IPS-18a (cell line): ENCODE results near the gene NPL.

Experiments used
- H3K27ac ChIP-seq: one replicate; pipeline ENCODE4 v1.5.1; 2013; ENCODE audit warnings: low read length
- H3K27me3 ChIP-seq: one replicate; pipeline ENCODE4 v1.6.1; 2013; ENCODE audit warnings: mild to moderate bottlenecking, low read length; ENCODE audit not compliant: control insufficient read depth, insufficient read depth
- H3K36me3 ChIP-seq: one replicate; pipeline ENCODE4 v1.6.1; 2013; ENCODE audit warnings: low read depth, low read length; ENCODE audit not compliant: control insufficient read depth
- H3K4me1 ChIP-seq: one replicate; pipeline ENCODE4 v1.6.1; 2013; ENCODE audit warnings: low read depth, low read length; ENCODE audit not compliant: control insufficient read depth
- H3K4me3 ChIP-seq: one replicate; pipeline ENCODE4 v1.5.1; 2013; ENCODE audit warnings: low read length
- H3K9ac ChIP-seq: one replicate; pipeline ENCODE4 v1.6.1; 2013; ENCODE audit warnings: mild to moderate bottlenecking, low read length, moderate library complexity
- H3K9me3 ChIP-seq: one replicate; pipeline ENCODE4 v1.6.1; 2013; ENCODE audit warnings: low read depth, low read length; ENCODE audit not compliant: control insufficient read depth

NPL gene

DNA sequence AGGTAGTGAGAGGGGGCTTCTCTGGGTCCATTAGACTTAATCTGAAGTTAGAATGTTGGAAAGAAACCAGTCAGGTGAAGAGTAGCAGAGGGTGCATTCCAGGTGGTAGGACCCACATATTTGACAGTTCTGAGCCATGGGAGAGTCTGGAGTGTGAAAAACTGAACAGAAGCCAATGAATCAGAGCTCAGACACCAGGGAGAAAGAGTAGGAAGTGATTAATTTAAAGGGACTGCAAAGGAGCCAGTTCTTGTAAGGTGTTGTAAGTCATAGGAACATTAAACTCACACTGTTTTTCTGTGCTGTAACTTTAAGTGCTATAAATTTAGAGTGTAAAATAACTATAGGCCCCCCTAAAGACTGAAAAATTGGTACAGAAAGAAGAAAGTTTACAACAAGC lies 43.7 kb downstream of the NPL start:
- Histone ChIP-seq H3K27me3 (no peaks in the 10 kb centered on the region), H3K4me1 (no peaks in the 10 kb centered on the region), H3K27ac (no peak overlapping the region), H3K9ac (no peak overlapping the region), H3K36me3 (no peaks in the 10 kb centered on the region), H3K9me3 (no peaks in the 10 kb centered on the region), H3K4me3 (no peak overlapping the region)

DNA sequence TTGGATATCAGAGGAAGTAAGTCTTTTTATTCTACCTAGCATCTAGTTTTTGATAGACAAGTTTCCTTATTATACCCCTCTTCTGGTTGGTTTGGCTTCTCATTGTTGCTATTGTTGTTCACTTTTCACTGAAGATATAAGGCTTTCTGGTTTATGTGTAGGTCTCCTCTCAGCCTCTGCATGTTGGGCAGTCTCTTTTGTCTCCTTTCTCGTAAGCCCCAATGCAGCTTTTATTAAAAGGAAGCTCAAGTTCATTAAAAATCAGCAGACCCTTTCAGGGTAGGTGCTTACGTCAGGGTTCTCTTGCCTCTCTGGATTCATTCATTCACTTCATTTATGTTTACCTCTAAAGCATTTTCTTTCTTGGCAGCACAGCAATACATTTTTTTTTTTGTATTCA lies 44.8 kb downstream of the NPL start:
- no peak overlapping the region for H3K4me3 ChIP-seq
- H3K9me3 ChIP-seq, result no peaks in the 10 kb centered on the region
- no peak overlapping the region for H3K27ac ChIP-seq
- no peaks in the 10 kb centered on the region for H3K36me3 ChIP-seq
- no peak overlapping the region for H3K9ac ChIP-seq
- H3K4me1 ChIP-seq, result peaks cover 3% of the 10 kb centered on the region
- H3K27me3 ChIP-seq, result no peaks in the 10 kb centered on the region

DNA sequence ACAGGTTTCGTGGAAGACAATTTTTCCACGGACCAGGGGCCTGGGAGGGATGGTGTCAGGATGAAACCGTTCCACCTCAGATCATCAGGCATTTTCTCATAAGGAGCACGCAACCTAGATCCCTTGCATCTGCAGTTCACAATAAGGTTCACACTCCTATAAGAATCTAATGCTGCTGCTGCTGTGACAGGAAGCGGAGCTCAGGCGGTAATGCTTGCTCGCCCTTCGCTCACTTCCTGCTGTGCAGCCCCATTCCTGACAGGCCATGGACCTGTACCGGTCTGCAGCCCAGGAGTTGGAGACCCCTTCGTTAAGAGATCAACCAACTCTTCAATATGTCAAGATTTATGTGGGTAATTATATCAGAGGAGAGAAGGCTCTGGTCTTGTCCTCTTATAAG lies 46.2 kb downstream of the NPL start:
- Histone ChIP-seq H3K27me3 (no peaks in the 10 kb centered on the region), H3K4me1 (peaks cover 3% of the 10 kb centered on the region)

DNA sequence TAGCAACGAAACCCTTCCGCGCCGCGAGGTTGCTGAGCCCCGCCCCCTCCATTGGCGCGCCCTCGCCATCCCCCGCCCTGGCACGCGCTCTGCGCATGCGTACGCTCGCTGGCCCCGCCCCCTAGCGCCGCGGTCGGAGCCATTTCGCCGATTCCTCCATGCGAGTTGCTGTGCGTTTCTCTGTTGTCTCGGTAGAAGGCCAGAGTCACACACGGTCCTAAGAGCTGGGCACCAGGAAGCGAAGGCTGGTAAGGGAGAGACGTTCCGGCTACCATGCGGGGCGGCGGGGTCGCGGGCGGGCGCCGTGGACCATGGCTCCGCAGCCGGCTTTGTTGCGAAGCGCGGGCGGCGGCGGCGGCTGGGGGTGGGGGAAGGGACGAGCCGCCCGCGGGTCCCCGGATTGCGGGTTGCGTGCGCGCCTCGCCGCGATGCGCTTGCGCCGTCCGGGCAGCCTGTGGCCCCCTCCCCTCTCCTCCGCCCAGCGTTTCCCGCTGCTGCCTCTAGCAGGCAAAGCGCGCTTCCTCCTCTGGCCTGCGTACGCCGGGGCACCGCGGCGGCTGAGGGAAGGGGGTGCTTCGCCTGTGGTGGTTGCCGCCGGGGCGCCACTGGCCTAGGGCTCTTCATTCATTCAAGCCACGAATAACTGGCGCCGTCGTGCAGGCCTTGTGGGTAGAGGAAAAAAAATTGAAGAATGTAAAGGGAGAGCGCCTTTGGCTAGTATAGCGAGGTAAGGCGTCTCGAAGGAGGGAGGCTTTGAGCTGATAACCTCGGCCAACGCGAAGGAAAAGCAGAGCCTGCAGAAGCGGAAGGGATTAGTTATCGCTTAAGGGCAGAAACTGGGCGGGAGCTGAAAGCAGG lies 49.9 kb downstream of the NPL start, which contains the start of gene DHX9:
TSS of gene DHX9 (plus strand) at position 139 of the 858 bp plus-strand sequence. CDS start 3,220 bp downstream, outside the sequence.
- Histone ChIP-seq H3K27me3 (no peaks in the 10 kb centered on the region), H3K4me3 (peak within 1 kb of the TSS; percentile 100), H3K27ac (peak within 1 kb of the TSS; percentile 95), H3K36me3 (peaks cover 22% of the 10 kb centered on the region), H3K9me3 (no peaks in the 10 kb centered on the region), H3K9ac (peak within 1 kb of the TSS; percentile 99), H3K4me1 (peaks cover 17% of the 10 kb centered on the region)

More for the DNA sequence above, 46.2 kb downstream of the NPL start:
- H3K4me3 ChIP-seq, result no peak overlapping the region
- H3K36me3 ChIP-seq, result no peaks in the 10 kb centered on the region
- no peak overlapping the region for H3K9ac ChIP-seq
- H3K9me3 ChIP-seq, result no peaks in the 10 kb centered on the region
- no peak overlapping the region for H3K27ac ChIP-seq

DNA sequence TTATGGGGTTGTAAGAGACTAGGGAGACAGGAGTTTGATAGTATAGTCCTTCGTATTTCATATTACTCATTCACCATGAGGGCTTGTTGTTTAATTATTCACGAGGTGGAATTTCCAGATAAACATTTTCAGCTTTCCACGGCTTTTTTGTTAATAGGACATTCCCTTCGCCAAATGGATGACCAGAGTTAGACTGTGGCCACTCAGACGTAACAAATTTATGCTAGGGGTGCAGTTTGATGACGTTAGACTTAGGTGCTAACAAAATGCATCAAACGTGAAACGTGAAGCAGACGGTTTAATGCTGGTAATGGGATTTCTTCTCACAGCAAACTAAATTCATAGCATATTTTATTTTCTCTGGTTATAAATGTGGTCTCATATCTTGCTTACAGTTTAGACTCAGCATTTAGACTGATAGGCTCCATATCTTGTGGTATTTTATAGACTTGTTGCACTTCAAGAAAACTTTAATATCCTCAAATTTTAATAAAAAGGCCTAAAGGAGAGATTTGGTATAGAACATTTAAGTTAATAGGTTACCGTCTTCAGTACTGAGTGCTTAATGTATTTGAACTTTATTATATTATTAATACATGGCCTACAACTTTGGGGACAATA lies 51.9 kb downstream of the NPL start:
- Histone ChIP-seq H3K27ac (no peak overlapping the region), H3K4me3 (peak overlapping the region; percentile 100), H3K36me3 (peaks cover 41% of the 10 kb centered on the region), H3K27me3 (no peaks in the 10 kb centered on the region), H3K9me3 (no peaks in the 10 kb centered on the region), H3K9ac (peak overlapping the region; percentile 6), H3K4me1 (peaks cover 23% of the 10 kb centered on the region)

DNA sequence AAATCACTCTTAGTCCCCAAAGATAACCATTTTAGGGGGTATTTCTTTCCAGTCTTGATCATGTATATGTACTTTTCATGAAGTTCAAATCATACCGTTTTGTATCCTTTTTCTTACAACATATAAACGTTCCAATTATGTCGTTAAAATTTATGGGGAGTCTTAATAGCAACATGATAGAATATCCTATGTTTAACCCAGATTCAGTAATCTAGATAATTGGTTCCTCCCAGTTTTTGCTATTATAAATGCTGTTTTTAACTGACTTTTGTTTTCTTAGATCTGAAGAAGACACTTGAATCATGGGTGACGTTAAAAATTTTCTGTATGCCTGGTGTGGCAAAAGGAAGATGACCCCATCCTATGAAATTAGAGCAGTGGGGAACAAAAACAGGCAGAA lies 52.7 kb downstream of the NPL start:
- peak overlapping the region; percentile 6 for H3K9ac ChIP-seq
- no peak overlapping the region for H3K27ac ChIP-seq
- H3K36me3 ChIP-seq, result peaks cover 49% of the 10 kb centered on the region
- no peaks in the 10 kb centered on the region for H3K9me3 ChIP-seq
- no peaks in the 10 kb centered on the region for H3K27me3 ChIP-seq
- peak overlapping the region; percentile 100 for H3K4me3 ChIP-seq
- peaks cover 23% of the 10 kb centered on the region for H3K4me1 ChIP-seq

DNA sequence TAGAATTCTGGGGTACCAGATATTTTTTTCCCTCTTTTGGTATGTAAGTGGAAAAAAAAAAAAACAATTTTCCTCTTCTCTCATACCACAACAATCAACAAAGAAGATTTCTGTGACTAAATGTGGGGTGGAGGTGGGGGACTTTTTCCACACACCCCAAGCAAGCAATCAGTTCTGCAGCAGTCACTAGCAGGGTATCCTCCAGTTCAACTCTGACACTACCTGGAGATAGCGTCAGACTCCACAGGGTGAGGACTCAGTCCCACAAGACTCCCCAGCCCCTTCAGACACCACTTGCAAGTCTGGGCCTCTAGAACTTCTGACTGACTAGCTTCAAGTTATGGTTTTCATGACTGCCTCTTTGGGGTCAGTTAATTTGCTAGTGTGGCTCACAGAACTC lies 55.8 kb downstream of the NPL start:
- H3K27ac ChIP-seq, result no peak overlapping the region
- H3K4me1 ChIP-seq, result peaks cover 20% of the 10 kb centered on the region
- H3K9ac ChIP-seq, result no peak overlapping the region
- H3K9me3 ChIP-seq, result no peaks in the 10 kb centered on the region
- H3K4me3 ChIP-seq, result no peak overlapping the region
- H3K27me3 ChIP-seq, result no peaks in the 10 kb centered on the region
- peaks cover 80% of the 10 kb centered on the region for H3K36me3 ChIP-seq

DNA sequence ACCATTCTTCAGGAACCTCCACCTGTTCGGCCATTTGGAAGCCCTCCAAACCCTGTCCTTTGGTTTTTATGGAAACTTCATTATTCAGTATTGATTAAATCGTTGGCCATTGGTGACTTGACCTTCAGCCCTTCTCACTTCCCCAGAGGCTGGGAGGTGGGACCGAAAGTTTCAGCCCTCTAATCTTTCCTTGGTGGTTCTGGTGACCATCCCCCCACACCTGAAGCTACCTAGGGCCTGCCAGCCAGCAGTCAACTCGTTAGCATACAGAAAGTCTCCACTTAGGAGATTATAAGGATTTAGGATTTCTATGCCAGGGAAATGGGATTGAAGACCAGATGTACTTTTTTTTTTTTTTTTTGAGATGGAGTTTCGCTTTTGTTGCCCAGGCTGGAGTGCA lies 56.3 kb downstream of the NPL start:
- Histone ChIP-seq H3K4me1 (peaks cover 20% of the 10 kb centered on the region), H3K9ac (no peak overlapping the region), H3K36me3 (peaks cover 85% of the 10 kb centered on the region), H3K9me3 (no peaks in the 10 kb centered on the region), H3K4me3 (no peak overlapping the region), H3K27me3 (no peaks in the 10 kb centered on the region), H3K27ac (no peak overlapping the region)

DNA sequence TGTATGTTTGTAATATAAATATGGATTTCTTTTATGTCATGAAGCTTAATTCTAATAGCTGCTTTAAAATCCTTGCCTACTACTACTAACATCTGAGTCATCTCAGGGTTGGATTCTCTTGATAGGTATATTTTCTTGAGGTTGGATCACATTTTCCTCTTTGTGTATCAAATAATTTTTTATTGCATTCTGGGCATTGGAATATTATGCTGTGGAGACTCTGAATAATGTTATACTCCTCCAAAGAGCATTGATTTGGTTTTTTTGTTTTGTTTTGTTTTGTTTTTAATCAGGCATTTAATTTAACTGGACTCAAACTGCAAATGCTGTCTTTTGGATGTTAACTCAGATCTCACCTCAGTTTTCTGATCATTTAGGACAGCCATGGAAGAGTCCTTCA lies 57.5 kb downstream of the NPL start:
- Histone ChIP-seq H3K36me3 (peaks cover 97% of the 10 kb centered on the region), H3K27ac (no peak overlapping the region), H3K9me3 (no peaks in the 10 kb centered on the region), H3K4me1 (peaks cover 12% of the 10 kb centered on the region), H3K27me3 (no peaks in the 10 kb centered on the region), H3K4me3 (no peak overlapping the region), H3K9ac (no peak overlapping the region)

DNA sequence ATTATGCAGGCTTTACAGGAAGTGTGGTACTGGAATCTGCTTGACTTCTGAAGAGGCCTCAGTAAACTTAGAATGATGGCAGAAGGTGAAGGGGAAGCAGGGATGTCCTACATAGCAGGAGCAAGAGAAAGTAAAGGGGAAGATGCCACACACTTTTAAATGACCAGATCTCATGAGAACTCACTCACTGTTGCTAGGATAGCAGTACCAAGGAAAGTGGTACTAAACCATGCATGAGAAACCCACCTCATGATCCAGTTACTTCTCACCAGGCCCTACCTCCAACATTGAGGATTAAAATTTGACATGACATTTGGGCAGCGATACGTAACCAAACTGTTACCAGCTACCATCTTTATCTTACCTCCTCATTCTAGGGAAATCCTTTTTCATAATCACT lies 59.2 kb downstream of the NPL start:
- H3K9ac ChIP-seq, result no peak overlapping the region
- peaks cover 99% of the 10 kb centered on the region for H3K36me3 ChIP-seq
- no peaks in the 10 kb centered on the region for H3K9me3 ChIP-seq
- H3K27ac ChIP-seq, result no peak overlapping the region
- H3K27me3 ChIP-seq, result no peaks in the 10 kb centered on the region
- peaks cover 6% of the 10 kb centered on the region for H3K4me1 ChIP-seq
- H3K4me3 ChIP-seq, result no peak overlapping the region

DNA sequence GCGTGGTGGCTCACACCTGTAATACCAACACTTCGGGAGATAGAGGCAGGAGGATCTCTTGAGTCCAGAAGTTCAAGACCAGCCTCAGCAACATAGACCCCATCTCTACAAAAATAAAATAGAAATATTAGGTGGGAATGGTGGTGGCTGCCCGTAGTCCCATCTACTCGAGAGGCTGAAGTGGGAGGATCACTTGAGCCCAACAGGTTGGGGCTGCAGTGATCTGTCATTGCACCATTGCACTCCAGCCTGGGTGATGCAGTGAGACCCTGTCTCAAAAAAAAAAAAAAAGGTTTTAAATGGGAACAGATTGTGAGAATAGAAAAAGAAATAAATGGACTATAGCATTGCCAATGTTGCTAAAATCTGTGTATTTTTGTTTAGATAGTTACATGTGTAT lies 60.7 kb downstream of the NPL start:
- Histone ChIP-seq H3K9me3 (no peaks in the 10 kb centered on the region), H3K27ac (no peak overlapping the region), H3K9ac (no peak overlapping the region), H3K36me3 (peaks cover 99% of the 10 kb centered on the region), H3K4me1 (peaks cover 5% of the 10 kb centered on the region), H3K27me3 (no peaks in the 10 kb centered on the region), H3K4me3 (no peak overlapping the region)

DNA sequence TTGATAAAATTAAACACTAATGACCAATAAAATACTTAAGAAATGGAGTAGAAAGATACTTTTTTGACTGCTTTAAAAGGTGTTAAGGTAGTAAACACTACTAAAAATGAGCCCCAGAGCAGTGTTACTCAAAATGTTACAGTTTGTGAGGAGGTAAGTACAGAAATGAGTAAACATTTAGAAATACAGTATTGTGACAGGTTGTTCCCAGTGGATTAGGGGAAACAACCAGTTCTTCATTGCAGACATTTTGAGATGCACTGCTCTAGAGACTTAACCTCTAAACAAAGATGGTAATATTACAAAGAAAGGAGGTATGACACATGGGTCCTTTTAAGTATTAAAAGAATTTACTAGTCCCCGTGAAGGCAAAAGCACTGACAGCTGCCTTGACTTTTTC lies 62.3 kb downstream of the NPL start:
- Histone ChIP-seq H3K4me3 (no peak overlapping the region), H3K36me3 (peaks cover 100% of the 10 kb centered on the region), H3K4me1 (no peaks in the 10 kb centered on the region), H3K27ac (no peak overlapping the region), H3K9ac (no peak overlapping the region), H3K27me3 (no peaks in the 10 kb centered on the region), H3K9me3 (no peaks in the 10 kb centered on the region)
